ENCODE measurements around the gene DBN1. TPM values are rescaled to one million over a fixed set of nuclear protein-coding genes. Genes with fewer than 3 reads are reported as not detected.

The DBN1 gene
- total and polyA plus RNA-seq, 2 of the 8 experiments (the other 6 are each of a cell fraction or from before 2014, with no cell fraction given): 168 to 333 TPM

DNA sequence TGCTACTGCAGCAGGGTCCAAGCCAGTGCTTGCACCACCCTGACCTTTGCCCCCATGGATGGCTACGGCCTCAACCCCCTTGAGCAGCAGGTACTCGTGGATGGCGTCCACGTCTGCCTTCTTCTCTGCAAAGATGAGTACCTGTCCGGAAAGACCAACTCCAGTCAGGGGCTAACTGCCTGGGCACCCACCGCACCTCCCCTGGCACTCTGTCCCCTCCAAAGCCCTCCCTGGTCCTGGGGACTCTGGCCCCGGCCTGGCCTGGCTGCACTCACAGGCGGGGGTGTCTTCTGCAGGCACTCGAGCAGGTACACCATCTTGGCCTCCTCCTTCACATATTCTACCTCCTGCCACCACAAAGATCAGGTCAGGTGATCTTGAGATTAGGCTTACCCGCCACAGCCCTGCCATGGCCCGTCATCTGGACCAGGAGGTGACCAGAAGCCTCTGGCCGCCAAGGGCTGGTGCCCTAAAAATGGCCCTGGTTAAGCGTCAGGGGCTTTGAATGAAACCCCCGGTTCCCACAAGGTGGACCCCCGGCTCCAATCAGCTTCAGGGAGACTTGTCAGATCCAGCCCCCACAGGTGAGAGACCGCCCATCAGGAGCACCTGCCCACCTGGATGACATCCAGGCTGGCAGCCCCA lies 39.4 kb upstream of the DBN1 start (continued):
- TF ChIP-seq SRF (IDR thresholded peaks at IDR 0.05; ENCODE audit: low read depth, low read length) (no peak), CBX8 (IDR thresholded peaks at IDR 0.05; ENCODE audit: borderline replicate concordance, low read depth, low read length) (no peak), EZH2 (IDR thresholded peaks at IDR 0.05; ENCODE audit: low read depth, low read length, severe bottlenecking) (no peak), BCL11A (IDR thresholded peaks at IDR 0.05; ENCODE audit: low read depth in 2 of 2, low read length in 2 of 2) (no peak), RAD21 (IDR thresholded peaks at IDR 0.05 in 1 of 2, conservative IDR thresholded peaks at IDR 0.05 in 1 of 2; ENCODE audit: low read depth in 2 of 2, low read length in 2 of 2) (no peak), SP4 (IDR thresholded peaks at IDR 0.05; ENCODE audit: low read length) (no peak), CHD2 (IDR thresholded peaks at IDR 0.05; ENCODE audit: low read length) (no peak), CHD1 (IDR thresholded peaks at IDR 0.05; ENCODE audit: low read depth, low read length) (no peak), TAF1 (IDR thresholded peaks at IDR 0.05; ENCODE audit: low read depth, low read length) (no peak), NRF1 (IDR thresholded peaks at IDR 0.05; ENCODE audit: low read depth, low read length) (no peak)
